GM12875 (cell line): Measurements from ENCODE around the gene CCR2.
"Not testable (repeated sequence)": the region's sequence is repeated elsewhere in the genome, so short reads cannot be mapped to it uniquely, and the experiment has no call there.

Source experiments
- H3K4me3 ChIP-seq: one replicate; pipeline ENCODE4 v1.5.1; 2011; ENCODE audit warnings: low read depth, low read length, control low read depth
- CTCF ChIP-seq: IDR thresholded peaks from 2 replicates; pipeline ENCODE4 v1.5.1; 2011; ENCODE audit warnings: low read depth, mild to moderate bottlenecking, control low read depth, inconsistent platforms, low read length, moderate library complexity, borderline replicate concordance; ENCODE audit not compliant: insufficient read depth

Gene CCR2

GRCh38 chr3:46389306-46389705 is 35.4 kb downstream of the CCR2 start:
- H3K4me3 ChIP-seq = no peak overlapping the region
- no peak for TF ChIP-seq CTCF

- H3K4me3 ChIP-seq = not testable (repeated sequence)
Measured at GRCh38 chr3:46391526-46391925, 37.6 kb downstream of the CCR2 start.

- TF ChIP-seq CTCF = no peak
- no peak overlapping the region for H3K4me3 ChIP-seq
Measured at GRCh38 chr3:46393011-46393410, 39.1 kb downstream of the CCR2 start.

- TF ChIP-seq CTCF = no peak
Measured at GRCh38 chr3:46393554-46394434, 39.9 kb downstream of the CCR2 start.

GRCh38 chr3:46395210-46395661 is 41.3 kb downstream of the CCR2 start:
- peak; percentile 41 for TF ChIP-seq CTCF
- H3K4me3 ChIP-seq = no peak overlapping the region

More at GRCh38 chr3:46393554-46394434, 39.9 kb downstream of the CCR2 start:
- no peak overlapping the region for H3K4me3 ChIP-seq

GRCh38 chr3:46395766-46396530 is 42.0 kb downstream of the CCR2 start:
- H3K4me3 ChIP-seq = no peak overlapping the region
- no peak for TF ChIP-seq CTCF

- H3K4me3 ChIP-seq = no peak overlapping the region
- TF ChIP-seq CTCF = no peak
Measured at GRCh38 chr3:46397111-46397510, 43.2 kb downstream of the CCR2 start.
